IMR-90 (cell line): ENCODE data around the gene DOCK1. TPM values are rescaled to one million over a fixed set of nuclear protein-coding genes. Genes with fewer than 3 reads are reported as not detected.

Experiments
- ATAC-seq: fragments of 200-7000 bp; cut with Tn5 transposase; 2 replicates; pipeline ENCODE4 v1.9.1; 2020; ENCODE audit warnings: low read depth, mild to moderate bottlenecking, moderate library complexity
- BruUV-seq: library from RNA; stranded (reverse); fragments of 400-500 nt; replicated peaks from 2 replicates; lab custom pipeline; 2021; lab: Mats Ljungman, UMichigan
- CTCF ChIA-PET: fragments of 300-600 bp; formaldehyde crosslinking; extraction: SDS; loops from one replicate; lab custom pipeline; 2021; ENCODE audit warnings: antibody characterized with exemption; lab: Yijun Ruan, JAX
- POLR2A ChIA-PET: fragments of 300-600 bp; sonication (Branson Sonifier 250); formaldehyde crosslinking; loops from one replicate; lab custom pipeline; 2022; ENCODE audit warnings: antibody characterized with exemption; ENCODE audit not compliant: unreplicated experiment; lab: Charles Lee
- DNase-seq: peaks from one replicate; pipeline ENCODE4 v3.0.0; 2013
- H2AFZ ChIP-seq: replicated peaks from 2 replicates; pipeline ENCODE3; 2013; ENCODE audit warnings: low read length, mild to moderate bottlenecking; ENCODE audit not compliant: poor library complexity
- H2AK5ac ChIP-seq: 2 replicates; pipeline ENCODE4 v1.6.1; 2013; ENCODE audit warnings: low read depth, low read length, inconsistent platforms
- H2AK9ac ChIP-seq: replicated peaks from 2 replicates; pipeline ENCODE3; 2013; ENCODE audit warnings: mild to moderate bottlenecking, low read depth, low read length, moderate library complexity; ENCODE audit not compliant: poor library complexity
- H2BK120ac ChIP-seq: 2 replicates; pipeline ENCODE4 v1.6.1; 2013; ENCODE audit warnings: low read depth, low read length, inconsistent platforms
- H2BK15ac ChIP-seq: 3 replicates; pipeline ENCODE4 v1.6.1; 2013; ENCODE audit warnings: low read depth, low read length, inconsistent platforms
- H2BK20ac ChIP-seq: 2 replicates; pipeline ENCODE4 v1.6.1; 2013; ENCODE audit warnings: low read depth, mild to moderate bottlenecking, inconsistent platforms, low read length, moderate library complexity
- H2BK5ac ChIP-seq: 2 replicates; pipeline ENCODE4 v1.6.1; 2013; ENCODE audit warnings: mild to moderate bottlenecking, low read depth, low read length, inconsistent platforms; ENCODE audit not compliant: poor library complexity, severe bottlenecking
- H3K14ac ChIP-seq: replicated peaks from 2 replicates; pipeline ENCODE4 v1.6.1; 2013; ENCODE audit warnings: low read depth, low read length, inconsistent platforms
- H3K18ac ChIP-seq: 2 replicates; pipeline ENCODE4 v1.6.1; 2013; ENCODE audit warnings: low read depth, low read length, control low read depth
- H3K23ac ChIP-seq: 2 replicates; pipeline ENCODE4 v1.6.1; 2013; ENCODE audit warnings: low read depth, low read length, inconsistent platforms
- H3K27ac ChIP-seq: 2 replicates; pipeline ENCODE4 v1.5.1; 2013; ENCODE audit warnings: mild to moderate bottlenecking, control low read depth, low read length; ENCODE audit not compliant: insufficient read depth
- H3K27me3 ChIP-seq: 2 replicates; pipeline ENCODE4 v1.6.1; 2013; ENCODE audit warnings: low read length; ENCODE audit not compliant: control insufficient read depth, insufficient read depth
- H3K36me3 ChIP-seq: 2 replicates; pipeline ENCODE4 v1.6.1; 2013; ENCODE audit warnings: low read length, mixed read lengths; ENCODE audit not compliant: control insufficient read depth, insufficient read depth
- H3K4ac ChIP-seq: 2 replicates; pipeline ENCODE4 v1.6.1; 2013; ENCODE audit warnings: low read depth, low read length, inconsistent platforms
- H3K4me1 ChIP-seq: 2 replicates; pipeline ENCODE4 v1.6.1; 2013; ENCODE audit warnings: low read length, mixed read lengths; ENCODE audit not compliant: control insufficient read depth, insufficient read depth
- H3K4me2 ChIP-seq: 2 replicates; pipeline ENCODE4 v1.6.1; 2013; ENCODE audit warnings: low read depth, mild to moderate bottlenecking, control low read depth, low read length, moderate library complexity
- H3K4me3 ChIP-seq: 2 replicates; pipeline ENCODE4 v1.5.1; 2013; ENCODE audit warnings: low read depth, mild to moderate bottlenecking, control low read depth, low read length, moderate library complexity; ENCODE audit not compliant: insufficient read depth
- H3K56ac ChIP-seq: 2 replicates; pipeline ENCODE4 v1.6.1; 2013; ENCODE audit warnings: low read length, inconsistent platforms; ENCODE audit not compliant: insufficient read depth; ENCODE audit errors: extremely low read depth
- H3K79me1 ChIP-seq, 2 experiments: 2 replicates each; pipeline ENCODE4 v1.6.1; 2013; ENCODE audit warnings: low read length in 2 of 2, inconsistent platforms in 1 of 2, low read depth in 1 of 2
- H3K9ac ChIP-seq: 2 replicates; pipeline ENCODE4 v1.6.1; 2013; ENCODE audit warnings: low read depth, low read length, control low read depth
- H3K9me1 ChIP-seq: 2 replicates; pipeline ENCODE4 v1.6.1; 2013; ENCODE audit warnings: low read length, inconsistent platforms; ENCODE audit not compliant: insufficient read depth
- H3K9me3 ChIP-seq: 2 replicates; pipeline ENCODE4 v1.6.1; 2013; ENCODE audit warnings: low read length; ENCODE audit not compliant: control insufficient read depth, insufficient read depth
- H4K20me1 ChIP-seq: 2 replicates; pipeline ENCODE4 v1.6.1; 2013; ENCODE audit warnings: low read length, inconsistent platforms; ENCODE audit not compliant: insufficient read depth
- H4K5ac ChIP-seq: 2 replicates; pipeline ENCODE4 v1.6.1; 2013; ENCODE audit warnings: mild to moderate bottlenecking, low read depth, low read length, control low read depth
- H4K8ac ChIP-seq, 2 experiments: 2 replicates each; pipeline ENCODE4 v1.6.1; 2013; ENCODE audit warnings: low read depth in 2 of 2, low read length in 2 of 2, control low read depth in 1 of 2, inconsistent platforms in 1 of 2
- H4K91ac ChIP-seq: 2 replicates; pipeline ENCODE4 v1.6.1; 2013; ENCODE audit warnings: low read depth, low read length, inconsistent platforms; ENCODE audit not compliant: insufficient read depth
- MAFK ChIP-seq: IDR thresholded peaks from 2 replicates; pipeline ENCODE4 v1.6.1; 2012; ENCODE audit warnings: low read depth, low read length, improper control_type of control experiment
- NFE2L2 ChIP-seq: fragments of 150-350 bp; IDR thresholded peaks from 2 replicates; pipeline ENCODE4 v1.6.1; 2016; ENCODE audit warnings: low read depth, mild to moderate bottlenecking, low read length
- POLR2A ChIP-seq: IDR thresholded peaks from 2 replicates; pipeline ENCODE4 v1.6.1; 2012; ENCODE audit warnings: mild to moderate bottlenecking, low read depth, low read length
- RFX5 ChIP-seq: IDR thresholded peaks from 2 replicates; pipeline ENCODE4 v1.8.0; 2012; ENCODE audit warnings: low read depth, mild to moderate bottlenecking, low read length, moderate library complexity
- USF2 ChIP-seq: fragments of 150-350 bp; IDR thresholded peaks from 2 replicates; pipeline ENCODE4 v1.6.1; 2017; ENCODE audit warnings: mild to moderate bottlenecking, antibody characterized with exemption, low read length, low read depth
- WGBS, 2 experiments: methylation state at CpG; one replicate each; pipeline versions ENCODE4 v1.1.5 to v1.1.7; 2013; ENCODE audit warnings: missing lambda C conversion rate in 2 of 2; ENCODE audit not compliant: insufficient read length in 1 of 2; ENCODE audit errors: extremely low coverage in 2 of 2; 5-methylcytosine and 5-hydroxymethylcytosine counted together
- dilution Hi-C: fragments of 300-500 bp; cut with HindIII; formaldehyde crosslinking; loops from one replicate; pipeline ENCODE4 v1.14.3; 2018; ENCODE audit warnings: low sequenced_read_pairs; ENCODE audit not compliant: unreplicated experiment
- in situ Hi-C: fragments of 300-500 bp; cut with MboI; formaldehyde crosslinking; loops from 3 replicates; pipeline ENCODE4 v1.14.3; 2019; ENCODE audit warnings: low sequenced_read_pairs, inconsistent platforms, mixed read lengths
- intact Hi-C: fragments of 100-400 bp; cut with micrococcal nuclease; formaldehyde crosslinking; loops from 2 replicates; pipeline ENCODE4 v1.10.0; 2022
- polyA plus RNA-seq, 3 experiments: library from polyadenylated mRNA; depleted of rRNA; stranded (reverse); fragments of >200 nt; gene quantifications; 2 replicates each; pipeline ENCODE4 v1.2.3, GENCODE V29; 2012; ENCODE audit warnings: low replicate concordance in 1 of 3
- total RNA-seq: library from RNA; depleted of rRNA; stranded (reverse); fragments of >200 nt; gene quantifications from 2 replicates; pipeline ENCODE4 v1.2.3, GENCODE V29; 2012

DOCK1 gene
- total and polyA plus RNA-seq, 2 of the 4 experiments (the other 2 are of a cell fraction) = 28.2 to 71.0 TPM

DNA sequence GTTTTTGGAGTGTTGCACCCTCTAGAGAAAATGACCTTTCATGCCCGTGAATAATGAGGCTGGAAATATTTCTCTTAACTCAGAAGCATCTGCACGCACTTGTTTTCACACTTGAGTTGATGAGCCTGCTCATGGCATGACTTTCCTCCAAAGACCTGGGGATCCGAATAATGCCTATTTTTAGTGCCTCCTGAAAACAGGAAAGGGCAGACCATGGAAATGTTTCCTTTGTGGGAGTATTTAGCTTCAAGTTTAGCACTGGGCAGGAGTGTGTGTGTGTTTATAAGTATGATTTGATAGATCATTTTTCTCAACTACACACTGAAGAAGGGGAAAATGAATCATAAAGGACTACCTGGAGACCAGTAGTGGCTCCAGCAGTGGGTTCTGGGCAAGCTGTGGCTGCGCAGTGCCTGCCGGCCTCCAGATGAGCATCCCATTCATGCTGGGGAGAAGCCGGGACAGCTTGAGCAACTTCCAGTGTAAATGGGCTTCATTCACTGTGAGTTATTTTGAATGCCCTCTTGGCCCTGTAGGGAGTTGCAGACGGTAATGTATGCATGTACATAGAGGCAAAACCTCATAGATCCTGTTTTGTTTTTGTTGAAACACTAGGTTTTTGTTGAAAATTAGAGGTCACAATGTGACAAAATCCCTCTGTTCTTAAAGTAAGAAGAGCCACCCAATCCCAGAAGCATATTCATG, 408.9 kb downstream of the DOCK1 start:
- intact Hi-C loops = no loop called here
- ChIA-PET POLR2A (no interaction called here), CTCF (no interaction called here)
- peaks cover 16% of the 10 kb centered on the region; the same call in 1 of the 2 replicates for H4K20me1 ChIP-seq
- H3K4me3 ChIP-seq = no peak overlapping the region
- no peak overlapping the region for H3K18ac ChIP-seq
- H2BK120ac ChIP-seq = no peak overlapping the region
- H3K79me1 ChIP-seq = peaks cover 13 to 18% of the 10 kb centered on the region in 2 experiments; a peak in 3 of 4 replicates
- in situ Hi-C loops = no loop called here
- peaks cover 2% of the 10 kb centered on the region; the same call in 1 of the 2 replicates for H3K4me1 ChIP-seq
- dilution Hi-C loops = no loop called here
- no peak for TF ChIP-seq RFX5
- no peak for TF ChIP-seq NFE2L2
- TF ChIP-seq MAFK = no peak
- no peak for TF ChIP-seq POLR2A
- no peak for TF ChIP-seq USF2
- no peak overlapping the region for H3K27ac ChIP-seq
- no peak overlapping the region for H2BK20ac ChIP-seq
- no peak overlapping the region for H3K14ac ChIP-seq
- peaks cover 2% of the 10 kb centered on the region; the same call in 1 of the 2 replicates for H3K36me3 ChIP-seq
- no peak overlapping the region for H4K8ac ChIP-seq
- no peak overlapping the region for H3K56ac ChIP-seq
- H4K5ac ChIP-seq = no peak overlapping the region
- H4K91ac ChIP-seq = no peak overlapping the region
- H2BK15ac ChIP-seq = no peak overlapping the region
- no peak overlapping the region for H2AK5ac ChIP-seq
- peaks cover 17% of the 10 kb centered on the region for H3K9me1 ChIP-seq
- H2AFZ ChIP-seq = no peak overlapping the region
- no peak overlapping the region for H2BK5ac ChIP-seq
- DNase-seq (no peak), ATAC-seq (no peak)
- H2AK9ac ChIP-seq = no peak overlapping the region
- no peak overlapping the region for H3K4ac ChIP-seq
- no TSS peak for BruUV-seq
- no peak overlapping the region for H3K4me2 ChIP-seq
- no peak overlapping the region for H3K23ac ChIP-seq
- H3K9me3 ChIP-seq = no peaks in the 10 kb centered on the region
- no peaks in the 10 kb centered on the region for H3K27me3 ChIP-seq
- no peak overlapping the region for H3K9ac ChIP-seq
- WGBS, 2 experiments = 100% methylated on average over 3 of the region's 7 CpGs; no CpG with 5 or more reads in 1 of the 2 experiments
